Lower lobe of right lung (tissue), 2 donors: ENCODE results near the gene KCNAB1. TPM values are rescaled to one million over a fixed set of nuclear protein-coding genes. Genes with fewer than 3 reads are reported as not detected.
A peak's percentile ranks its signal among the peaks of the same experiment; 100 is the strongest.

Experiments
- ATAC-seq, 2 donors: fragments of 200-7000 bp; cut with Tn5 transposase; one replicate each; pipeline ENCODE4 v1.9.1; 2020 to 2022; ENCODE audit warnings: mild to moderate bottlenecking in 2 of 2, moderate library complexity in 2 of 2
- DNase-seq: peaks from one replicate; pipeline ENCODE4 v3.0.0-alpha.2; 2020
- H3K27ac ChIP-seq: fragments of 200-600 bp; one replicate; pipeline ENCODE4 v1.8.0; 2022
- H3K27me3 ChIP-seq: fragments of 200-600 bp; one replicate; pipeline ENCODE4 v1.8.0; 2022; ENCODE audit warnings: low read depth
- H3K36me3 ChIP-seq: fragments of 200-600 bp; one replicate; pipeline ENCODE4 v1.8.0; 2022; ENCODE audit warnings: mild to moderate bottlenecking
- H3K4me1 ChIP-seq: fragments of 200-600 bp; one replicate; pipeline ENCODE4 v1.8.0; 2022
- H3K4me3 ChIP-seq: fragments of 200-600 bp; one replicate; pipeline ENCODE4 v1.8.0; 2022; ENCODE audit warnings: mild to moderate bottlenecking
- H3K9me3 ChIP-seq: fragments of 200-600 bp; one replicate; pipeline ENCODE4 v1.8.0; 2022
- intact Hi-C: fragments of 100-400 bp; cut with DNase I; formaldehyde crosslinking; loops from one replicate; pipeline ENCODE4 v1.11.0; 2022
- total RNA-seq: library from RNA; stranded (reverse); fragmentation: NEBNext Ultra II Directional; extraction: Animal tissue kit (Norgen Biotek cat#: 25700); gene quantifications from one replicate; pipeline ENCODE4 v1.2.1, GENCODE V29; 2021
- TF ChIP-seq, protein P1 (sequence below): fragments of 200-600 bp; IDR thresholded peaks from one replicate; pipeline ENCODE4 v1.8.0; 2022; ENCODE audit warnings: antibody characterized with exemption, mild to moderate bottlenecking
- donor health status: DM: no; HTN: yes; CAD: no; lungs with severe emphysema.

The KCNAB1 gene
- total RNA-seq, 1 donor from 2014 or later: 4.7 TPM

DNA sequence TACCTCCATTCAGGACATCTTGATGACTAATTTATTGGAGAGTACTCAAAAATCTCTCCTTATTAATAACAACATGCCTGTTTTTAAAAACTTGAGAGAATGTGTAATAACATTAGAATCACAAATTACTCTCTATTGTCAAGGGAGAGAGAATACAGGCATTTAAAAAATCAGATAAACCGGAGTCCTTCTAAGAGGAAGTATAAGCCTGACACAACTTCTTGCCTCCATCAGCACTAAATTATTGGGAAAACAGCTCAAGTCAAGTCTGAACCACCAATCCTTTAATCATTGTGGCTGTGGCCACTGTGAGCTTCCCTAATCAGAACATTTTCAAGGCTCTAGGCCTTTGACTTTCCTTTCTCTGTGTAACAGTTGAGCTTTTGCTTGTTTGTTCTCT is 396.6 kb downstream of the KCNAB1 start:
- Histone ChIP-seq H3K36me3 (no peaks in the 10 kb centered on the region), H3K4me3 (no peak overlapping the region), H3K27me3 (no peaks in the 10 kb centered on the region), H3K27ac (no peak overlapping the region), H3K4me1 (no peaks in the 10 kb centered on the region), H3K9me3 (no peaks in the 10 kb centered on the region)
- intact Hi-C loops: no loop called here
- TF ChIP-seq, protein P1, sequence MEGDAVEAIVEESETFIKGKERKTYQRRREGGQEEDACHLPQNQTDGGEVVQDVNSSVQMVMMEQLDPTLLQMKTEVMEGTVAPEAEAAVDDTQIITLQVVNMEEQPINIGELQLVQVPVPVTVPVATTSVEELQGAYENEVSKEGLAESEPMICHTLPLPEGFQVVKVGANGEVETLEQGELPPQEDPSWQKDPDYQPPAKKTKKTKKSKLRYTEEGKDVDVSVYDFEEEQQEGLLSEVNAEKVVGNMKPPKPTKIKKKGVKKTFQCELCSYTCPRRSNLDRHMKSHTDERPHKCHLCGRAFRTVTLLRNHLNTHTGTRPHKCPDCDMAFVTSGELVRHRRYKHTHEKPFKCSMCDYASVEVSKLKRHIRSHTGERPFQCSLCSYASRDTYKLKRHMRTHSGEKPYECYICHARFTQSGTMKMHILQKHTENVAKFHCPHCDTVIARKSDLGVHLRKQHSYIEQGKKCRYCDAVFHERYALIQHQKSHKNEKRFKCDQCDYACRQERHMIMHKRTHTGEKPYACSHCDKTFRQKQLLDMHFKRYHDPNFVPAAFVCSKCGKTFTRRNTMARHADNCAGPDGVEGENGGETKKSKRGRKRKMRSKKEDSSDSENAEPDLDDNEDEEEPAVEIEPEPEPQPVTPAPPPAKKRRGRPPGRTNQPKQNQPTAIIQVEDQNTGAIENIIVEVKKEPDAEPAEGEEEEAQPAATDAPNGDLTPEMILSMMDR: no peak
- ATAC-seq (peak in 1 of 2 donors; percentile 27), DNase-seq (no peak)

DNA sequence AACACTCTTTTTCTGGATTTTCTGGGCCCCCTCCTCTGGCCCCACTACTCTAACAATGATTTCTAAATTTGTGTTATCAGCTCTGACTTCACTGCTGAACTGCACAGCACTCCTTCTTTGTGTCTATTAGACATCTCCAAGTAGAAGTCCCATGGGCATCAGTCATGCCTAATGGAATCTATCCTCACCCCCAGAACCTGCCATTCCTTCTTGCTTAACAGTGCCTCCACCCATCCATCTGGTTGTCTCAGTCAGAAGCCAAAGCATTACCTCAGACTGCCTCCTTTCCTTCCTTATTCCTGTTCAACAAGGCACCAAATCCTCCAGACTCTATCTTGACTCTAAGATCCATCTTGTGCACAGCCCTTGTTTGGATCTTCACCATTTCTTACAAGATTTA is 398.3 kb downstream of the KCNAB1 start:
- no peak for DNase-seq
- Histone ChIP-seq H3K27ac (no peak overlapping the region), H3K4me1 (no peaks in the 10 kb centered on the region), H3K4me3 (no peak overlapping the region), H3K9me3 (no peaks in the 10 kb centered on the region), H3K36me3 (no peaks in the 10 kb centered on the region), H3K27me3 (no peaks in the 10 kb centered on the region)
- intact Hi-C loops: no loop called here
- TF ChIP-seq, protein P1: no peak
- no peak for ATAC-seq

DNA sequence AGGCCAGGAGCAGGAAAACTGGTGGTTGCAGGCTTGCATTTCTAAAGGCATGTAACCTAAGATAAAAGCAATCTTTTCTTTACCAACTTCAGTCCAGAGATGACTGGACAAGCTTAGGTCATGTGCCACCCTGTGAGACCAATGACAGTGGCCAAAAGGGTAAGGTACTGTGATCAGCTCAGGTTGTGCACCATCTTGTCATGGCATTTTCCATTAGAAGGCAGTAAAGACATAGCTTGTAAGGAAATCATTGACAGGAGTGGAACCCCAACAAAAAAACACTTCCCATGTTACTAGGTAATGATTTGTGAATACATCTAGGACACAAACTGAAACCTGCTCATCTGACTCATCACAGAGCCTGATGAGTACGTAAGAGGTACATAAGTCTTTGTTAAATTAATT is 399.4 kb downstream of the KCNAB1 start:
- Histone ChIP-seq H3K4me3 (no peak overlapping the region), H3K27me3 (no peaks in the 10 kb centered on the region), H3K36me3 (no peaks in the 10 kb centered on the region), H3K4me1 (no peaks in the 10 kb centered on the region), H3K9me3 (no peaks in the 10 kb centered on the region), H3K27ac (no peak overlapping the region)
- TF ChIP-seq, protein P1: no peak
- ATAC-seq (no peak), DNase-seq (no peak)
- intact Hi-C loops: loop anchor here (10.0 kb wide), 1 partner anchor 365 kb away; no protein-coding TSS in a partner anchor

DNA sequence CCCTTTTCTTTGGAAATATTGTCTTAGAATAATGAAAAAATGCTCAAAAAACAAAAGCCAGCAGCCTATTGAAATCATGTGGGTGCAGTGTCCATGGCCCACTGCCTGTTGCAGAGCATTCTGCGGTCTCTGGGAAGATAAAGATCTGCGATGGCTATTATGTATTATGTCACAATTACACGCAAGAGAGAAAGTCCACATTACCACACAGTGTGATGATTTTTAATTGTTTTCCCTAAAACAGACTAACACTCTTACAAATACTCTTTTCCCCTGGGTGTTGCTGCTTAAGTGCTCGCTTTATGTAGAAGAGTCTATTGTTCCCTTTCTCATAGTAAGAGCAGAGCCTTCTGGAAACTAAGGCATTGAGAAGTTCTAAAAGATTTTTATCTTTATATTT is 402.3 kb downstream of the KCNAB1 start:
- H3K4me3 ChIP-seq: no peak overlapping the region
- H3K9me3 ChIP-seq: no peaks in the 10 kb centered on the region
- intact Hi-C loops: loop anchor here (10.0 kb wide), 1 partner anchor 368 kb away; no protein-coding TSS in a partner anchor
- no peak overlapping the region for H3K27ac ChIP-seq
- ATAC-seq (no peak), DNase-seq (no peak)
- TF ChIP-seq, protein P1: no peak
- no peaks in the 10 kb centered on the region for H3K4me1 ChIP-seq
- peaks cover 5% of the 10 kb centered on the region for H3K36me3 ChIP-seq
- no peaks in the 10 kb centered on the region for H3K27me3 ChIP-seq

DNA sequence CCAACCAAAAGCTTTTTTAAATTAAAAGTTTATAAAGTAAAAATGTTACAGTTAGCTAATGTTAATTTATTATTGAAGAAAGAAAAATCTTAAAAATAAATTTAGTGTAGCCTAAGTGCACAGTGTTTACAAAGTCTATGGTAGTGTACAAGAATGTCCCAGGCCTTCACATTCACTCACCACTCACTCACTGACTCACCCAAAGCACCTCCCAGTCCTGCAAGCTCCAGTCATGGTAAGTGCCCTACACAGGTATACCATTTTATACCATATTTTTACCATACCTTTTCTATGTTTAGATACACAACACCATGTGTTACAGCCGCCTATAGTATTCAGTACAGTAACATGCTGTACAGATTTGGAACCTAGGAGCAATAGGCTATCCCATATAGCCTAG is 405.4 kb downstream of the KCNAB1 start:
- Histone ChIP-seq H3K36me3 (peaks cover 8% of the 10 kb centered on the region), H3K4me1 (no peaks in the 10 kb centered on the region), H3K9me3 (no peaks in the 10 kb centered on the region), H3K27me3 (no peaks in the 10 kb centered on the region), H3K4me3 (no peak overlapping the region), H3K27ac (no peak overlapping the region)
- DNase-seq (no peak), ATAC-seq (no peak)
- intact Hi-C loops: loop anchor here (10.0 kb wide), 1 partner anchor 371 kb away; no protein-coding TSS in a partner anchor
- TF ChIP-seq, protein P1: no peak
